Stimulated activated effector memory CD8-positive, alpha-beta T cell treated with anti-CD3 and anti-CD28 coated beads, Interleukin-12 subunit alpha, Interleukin-12 subunit beta, amount 100 ng/mL, for 72 hours (primary cell): ENCODE data around the gene MFAP4.

Experiments used
- ATAC-seq: fragments of 150-1000 bp; cut with Tn5 transposase; 2 replicates; pipeline ENCODE4 v1.10.0; 2021
- DNase-seq, 2 donors: peaks; one replicate each; pipeline ENCODE4 v3.0.0; 2021 to 2022; ENCODE audit warnings: low spot score in 2 of 2
- H3K27ac Mint-ChIP-seq: one replicate; pipeline ENCODE4 v1.8.0; 2022; ENCODE audit warnings: mild to moderate bottlenecking, mixed read lengths
- H3K36me3 Mint-ChIP-seq: one replicate; pipeline ENCODE4 v1.8.0; 2022; ENCODE audit warnings: mild to moderate bottlenecking, mixed read lengths
- H3K4me1 Mint-ChIP-seq: one replicate; pipeline ENCODE4 v1.8.0; 2022; ENCODE audit warnings: mixed read lengths
- H3K4me3 Mint-ChIP-seq: one replicate; pipeline ENCODE4 v1.8.0; 2022; ENCODE audit warnings: mild to moderate bottlenecking, mixed read lengths
- H3K9me3 Mint-ChIP-seq: one replicate; pipeline ENCODE4 v1.8.0; 2022; ENCODE audit warnings: mixed read lengths

The MFAP4 gene

GRCh38 chr17:19399750-19400450 lies 12.9 kb upstream of the MFAP4 start:
- Mint-ChIP-seq H3K4me3 (no peak overlapping the region), H3K27ac (no peak overlapping the region), H3K36me3 (no peaks in the 10 kb centered on the region)

GRCh38 chr17:19398301-19399181 lies 11.6 kb upstream of the MFAP4 start:
- H3K36me3 Mint-ChIP-seq: no peaks in the 10 kb centered on the region
- no peak for ATAC-seq

More at GRCh38 chr17:19399750-19400450, 12.9 kb upstream of the MFAP4 start:
- no peaks in the 10 kb centered on the region for H3K9me3 Mint-ChIP-seq
- DNase-seq (no peak), ATAC-seq (no peak)
- H3K4me1 Mint-ChIP-seq: no peaks in the 10 kb centered on the region

GRCh38 chr17:19397556-19398041 lies 10.6 kb upstream of the MFAP4 start:
- Mint-ChIP-seq H3K9me3 (no peaks in the 10 kb centered on the region), H3K4me3 (no peak overlapping the region), H3K27ac (no peak overlapping the region), H3K4me1 (no peaks in the 10 kb centered on the region), H3K36me3 (no peaks in the 10 kb centered on the region)
- ATAC-seq (no peak), DNase-seq (no peak)

More at GRCh38 chr17:19398301-19399181, 11.6 kb upstream of the MFAP4 start:
- no peaks in the 10 kb centered on the region for H3K4me1 Mint-ChIP-seq
- H3K9me3 Mint-ChIP-seq: no peaks in the 10 kb centered on the region
- DNase-seq: no peak
- no peak overlapping the region for H3K27ac Mint-ChIP-seq
- no peak overlapping the region for H3K4me3 Mint-ChIP-seq

GRCh38 chr17:19392303-19392702 lies 5.3 kb upstream of the MFAP4 start:
- H3K36me3 Mint-ChIP-seq: no peaks in the 10 kb centered on the region
- ATAC-seq (no peak), DNase-seq (no peak)
- no peak overlapping the region for H3K4me3 Mint-ChIP-seq
- H3K4me1 Mint-ChIP-seq: peaks cover 6% of the 10 kb centered on the region
- peak overlapping the region; percentile 45 for H3K27ac Mint-ChIP-seq
- no peaks in the 10 kb centered on the region for H3K9me3 Mint-ChIP-seq

- peaks cover 6% of the 10 kb centered on the region for H3K4me1 Mint-ChIP-seq
- no peak overlapping the region for H3K4me3 Mint-ChIP-seq
- H3K27ac Mint-ChIP-seq: peak overlapping the region; percentile 45
- H3K9me3 Mint-ChIP-seq: no peaks in the 10 kb centered on the region
- H3K36me3 Mint-ChIP-seq: no peaks in the 10 kb centered on the region
- ATAC-seq: no peak
- DNase-seq: no peak
Observed at GRCh38 chr17:19391432-19391831, 4.4 kb upstream of the MFAP4 start.

- H3K27ac Mint-ChIP-seq: no peak overlapping the region
- H3K9me3 Mint-ChIP-seq: no peaks in the 10 kb centered on the region
- H3K36me3 Mint-ChIP-seq: no peaks in the 10 kb centered on the region
- DNase-seq: no peak
- ATAC-seq: no peak
- peaks cover 6% of the 10 kb centered on the region for H3K4me1 Mint-ChIP-seq
- H3K4me3 Mint-ChIP-seq: no peak overlapping the region
Observed at GRCh38 chr17:19390951-19391350, 4.0 kb upstream of the MFAP4 start.

GRCh38 chr17:19388791-19389785 lies 2.1 kb upstream of the MFAP4 start:
- no peak for DNase-seq
- Mint-ChIP-seq H3K4me1 (peaks cover 13% of the 10 kb centered on the region), H3K4me3 (no peak overlapping the region), H3K9me3 (no peaks in the 10 kb centered on the region), H3K27ac (no peak overlapping the region), H3K36me3 (peaks cover 5% of the 10 kb centered on the region)
- ATAC-seq: no peak

- Mint-ChIP-seq H3K27ac (peak overlapping the region; percentile 85), H3K4me1 (peaks cover 19% of the 10 kb centered on the region), H3K9me3 (no peaks in the 10 kb centered on the region), H3K36me3 (peaks cover 7% of the 10 kb centered on the region), H3K4me3 (no peak overlapping the region)
- ATAC-seq: no peak
- DNase-seq: no peak
Observed at GRCh38 chr17:19387921-19388521, 1.0 kb upstream of the MFAP4 start.

GRCh38 chr17:19386051-19386929 lies 700 bp downstream of the MFAP4 start:
- no peak for DNase-seq
- ATAC-seq: peak; percentile 53
- H3K4me1 Mint-ChIP-seq: peaks cover 19% of the 10 kb centered on the region
- H3K4me3 Mint-ChIP-seq: no peak overlapping the region
- peak overlapping the region; percentile 6 for H3K27ac Mint-ChIP-seq
- H3K9me3 Mint-ChIP-seq: no peaks in the 10 kb centered on the region
- peaks cover 19% of the 10 kb centered on the region for H3K36me3 Mint-ChIP-seq

- H3K4me1 Mint-ChIP-seq: peaks cover 19% of the 10 kb centered on the region
- H3K27ac Mint-ChIP-seq: no peak overlapping the region
- H3K9me3 Mint-ChIP-seq: no peaks in the 10 kb centered on the region
- ATAC-seq (no peak), DNase-seq (no peak)
- peaks cover 19% of the 10 kb centered on the region for H3K36me3 Mint-ChIP-seq
- no peak overlapping the region for H3K4me3 Mint-ChIP-seq
Observed at GRCh38 chr17:19385521-19385983, 1.4 kb downstream of the MFAP4 start.

- DNase-seq (no peak), ATAC-seq (no peak)
- no peak overlapping the region for H3K4me3 Mint-ChIP-seq
- no peaks in the 10 kb centered on the region for H3K9me3 Mint-ChIP-seq
- peaks cover 19% of the 10 kb centered on the region for H3K4me1 Mint-ChIP-seq
- H3K27ac Mint-ChIP-seq: no peak overlapping the region
- peaks cover 20% of the 10 kb centered on the region for H3K36me3 Mint-ChIP-seq
Observed at GRCh38 chr17:19384723-19385391, 2.1 kb downstream of the MFAP4 start.

GRCh38 chr17:19383681-19384470 lies 3.1 kb downstream of the MFAP4 start:
- Mint-ChIP-seq H3K36me3 (peaks cover 25% of the 10 kb centered on the region), H3K4me1 (peaks cover 19% of the 10 kb centered on the region), H3K4me3 (no peak overlapping the region), H3K27ac (peak overlapping the region; percentile 86), H3K9me3 (no peaks in the 10 kb centered on the region)
- DNase-seq: no peak
- no peak for ATAC-seq
